Frontal cortex (tissue), 4 donors: Measurements from ENCODE around the gene HBM. TPM values are rescaled to one million over a fixed set of nuclear protein-coding genes. Genes with fewer than 3 reads are reported as not detected.
"Not testable (repeated sequence)": the region's sequence is repeated elsewhere in the genome, so short reads cannot be mapped to it uniquely, and the experiment has no call there.

Experiments used
- DNase-seq, 2 donors: peaks; one replicate each; pipeline ENCODE4 v3.0.0; 2012; ENCODE audit warnings: low spot score in 2 of 2
- FAIRE-seq: peaks from 2 replicates; lab custom pipeline; 2012; peaks lifted over from hg19 to GRCh38; lab: Jason Lieb, UNC
- total RNA-seq: library from RNA; depleted of rRNA; stranded (reverse); fragments of >200 nt; gene quantifications from one replicate; pipeline ENCODE4 v1.2.3, GENCODE V29; 2014
- donor health status: control.
- donor health status: control.
- donor health status: control.

Gene HBM
- total RNA-seq, 1 donor from 2014 or later: 29.3 TPM

DNA sequence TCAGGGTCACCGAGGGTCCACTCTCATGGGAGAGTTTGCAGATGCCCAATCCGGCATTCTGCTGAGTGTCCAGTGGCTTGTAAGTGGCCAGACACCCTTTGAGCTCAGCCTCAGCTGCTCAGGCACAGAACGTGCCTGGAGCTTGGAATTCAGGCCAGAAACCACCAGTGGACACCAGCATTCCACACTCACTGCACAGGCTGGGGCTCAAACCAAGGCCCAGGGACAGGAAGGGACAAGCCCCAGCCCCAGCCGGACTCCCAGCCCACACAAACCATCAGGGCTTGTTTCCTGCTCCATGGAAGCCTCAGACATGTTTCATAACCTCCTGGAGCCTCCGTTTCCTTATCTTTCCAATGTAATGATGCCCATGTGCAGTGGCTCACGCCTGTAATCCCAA, 22.3 kb upstream of the HBM start:
- DNase-seq (no peak), FAIRE-seq (no peak)

DNA sequence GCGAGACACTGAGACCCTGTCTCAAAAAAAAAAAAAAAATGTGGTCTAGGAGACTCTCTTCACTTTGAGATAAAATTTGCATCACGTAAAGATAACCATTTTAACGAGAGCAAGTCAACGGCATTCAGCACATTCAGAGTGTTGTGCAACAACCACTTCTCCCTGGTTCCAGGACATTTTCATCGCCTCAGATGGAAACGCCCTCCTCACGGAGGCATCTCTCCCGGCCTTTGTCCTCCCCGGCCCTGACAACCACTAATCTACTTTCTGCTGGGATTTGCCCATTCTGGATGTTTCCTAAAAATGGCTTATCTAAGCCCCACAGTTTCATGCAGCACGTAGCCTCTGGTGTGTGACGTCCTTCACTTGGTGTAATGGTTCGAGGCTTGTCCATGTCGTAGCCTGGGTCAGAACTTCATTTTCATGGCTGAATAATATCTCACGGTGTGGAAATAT, 21.0 kb upstream of the HBM start:
- DNase-seq (no peak), FAIRE-seq (no peak)

DNA sequence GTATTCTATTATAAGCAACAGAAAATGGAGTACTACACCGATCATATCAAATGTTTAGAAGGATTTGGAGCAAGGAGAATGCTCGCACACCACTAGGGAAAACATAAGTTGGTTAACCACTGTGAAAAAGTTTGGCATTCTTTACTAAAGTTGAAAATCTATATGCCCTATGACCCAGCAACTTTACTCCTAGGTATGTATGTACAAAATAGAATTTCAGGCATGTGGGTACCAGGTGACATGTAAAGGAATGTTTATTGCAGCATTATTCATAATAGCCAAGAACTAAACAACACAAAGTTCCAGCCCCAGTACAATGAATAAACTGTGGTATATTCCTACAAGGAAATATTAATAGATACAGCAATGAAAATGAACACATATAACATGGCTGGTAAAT, 19.1 kb upstream of the HBM start:
- no peak for FAIRE-seq
- no peak for DNase-seq

DNA sequence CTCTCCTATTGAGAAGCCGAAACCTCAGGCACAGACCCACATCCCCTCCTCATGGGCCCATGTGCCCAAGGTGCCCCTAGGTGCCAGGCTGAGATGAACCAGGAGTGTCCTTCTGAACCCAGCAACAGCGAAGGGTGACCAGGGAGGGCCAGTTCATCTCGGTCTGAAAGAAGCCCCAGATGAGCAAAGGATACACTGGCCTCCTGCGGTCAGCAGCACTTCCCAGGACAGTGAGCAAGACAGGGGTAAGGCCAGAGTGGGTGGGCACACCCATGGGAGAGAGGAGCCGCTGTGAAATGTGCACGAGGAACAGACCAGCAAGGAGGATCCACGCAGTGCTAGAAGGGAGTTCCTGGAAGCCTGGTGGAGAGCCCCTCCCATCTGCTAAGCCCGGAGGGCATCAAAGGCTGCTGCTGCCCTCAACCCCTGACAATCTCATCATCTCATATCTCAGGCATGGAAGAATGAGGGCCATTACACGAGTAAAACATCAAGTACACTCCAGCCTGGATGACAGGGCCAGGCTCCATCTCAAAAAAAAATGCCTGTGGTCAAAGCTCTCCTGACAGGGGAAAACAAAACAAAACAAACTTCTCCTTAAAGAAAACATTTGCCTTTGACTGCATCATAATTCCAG, 16.6 kb upstream of the HBM start:
- FAIRE-seq (no peak), DNase-seq (no peak)

DNA sequence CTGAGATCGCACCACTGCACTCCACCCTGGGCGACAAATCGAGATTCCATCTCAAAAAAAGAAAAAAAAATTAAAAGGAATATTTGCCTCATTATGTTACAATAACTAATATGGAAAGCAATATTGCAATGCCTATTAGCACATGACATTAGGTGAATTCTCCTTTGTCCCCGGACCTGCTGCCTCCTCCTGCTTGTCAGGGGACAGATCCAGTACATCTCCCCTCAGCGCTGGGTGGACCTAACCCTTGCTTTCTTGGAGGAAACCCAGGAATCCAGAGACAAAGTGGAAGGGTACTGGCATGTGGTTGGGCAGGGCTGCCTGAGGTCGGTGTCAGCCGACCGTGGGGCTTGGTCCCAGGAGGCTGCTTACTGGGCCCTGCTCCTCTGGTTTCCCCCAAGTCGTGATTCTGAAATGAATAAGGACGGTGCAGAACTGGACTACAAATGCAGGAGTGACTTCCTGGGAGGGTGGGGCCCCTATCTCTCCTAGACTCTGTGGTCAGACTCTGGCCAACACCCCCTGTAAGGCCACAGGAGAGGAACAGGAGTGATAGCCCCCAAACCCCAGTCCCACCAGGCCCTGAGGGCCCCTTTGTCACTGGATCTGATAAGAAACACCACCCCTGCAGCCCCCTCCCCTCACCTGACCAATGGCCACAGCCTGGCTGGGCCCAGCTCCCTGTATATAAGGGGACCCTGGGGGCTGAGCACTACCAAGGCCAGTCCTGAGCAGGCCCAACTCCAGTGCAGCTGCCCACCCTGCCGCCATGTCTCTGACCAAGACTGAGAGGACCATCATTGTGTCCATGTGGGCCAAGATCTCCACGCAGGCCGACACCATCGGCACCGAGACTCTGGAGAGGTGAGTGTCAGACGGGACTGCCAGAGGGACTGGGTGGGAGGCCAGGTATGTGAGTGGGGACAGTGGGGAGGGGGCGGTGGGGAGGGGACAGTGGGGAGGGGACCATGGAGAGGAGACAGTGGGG, 13.3 kb upstream of the HBM start, which contains the start of gene HBZ:
HBZ (plus strand) TSS at position 504 of the 988 bp plus-strand sequence; CDS start at position 770, 266 bp downstream.
- FAIRE-seq: no peak
- no peak for DNase-seq

DNA sequence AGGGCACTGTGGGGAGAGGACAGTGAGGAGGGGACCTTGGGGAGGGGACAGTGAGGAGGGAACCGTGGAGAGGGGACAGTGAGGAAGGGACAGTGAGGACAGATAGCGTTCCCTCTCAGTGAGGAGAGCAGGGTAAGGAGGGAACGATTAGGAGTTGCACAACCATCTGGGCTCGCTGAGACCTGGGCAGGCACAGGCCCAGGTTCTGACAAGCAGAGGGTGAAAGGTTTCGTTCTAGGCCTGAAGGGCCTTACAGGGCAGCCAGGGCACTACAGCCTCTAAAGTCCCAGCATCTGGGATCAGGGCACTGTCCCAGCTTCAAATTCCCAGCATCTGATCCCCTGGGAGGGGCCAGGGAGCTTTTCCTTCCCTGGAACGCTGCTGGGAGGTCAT, 12.7 kb upstream of the HBM start:
- not testable (repeated sequence) for DNase-seq, FAIRE-seq

DNA sequence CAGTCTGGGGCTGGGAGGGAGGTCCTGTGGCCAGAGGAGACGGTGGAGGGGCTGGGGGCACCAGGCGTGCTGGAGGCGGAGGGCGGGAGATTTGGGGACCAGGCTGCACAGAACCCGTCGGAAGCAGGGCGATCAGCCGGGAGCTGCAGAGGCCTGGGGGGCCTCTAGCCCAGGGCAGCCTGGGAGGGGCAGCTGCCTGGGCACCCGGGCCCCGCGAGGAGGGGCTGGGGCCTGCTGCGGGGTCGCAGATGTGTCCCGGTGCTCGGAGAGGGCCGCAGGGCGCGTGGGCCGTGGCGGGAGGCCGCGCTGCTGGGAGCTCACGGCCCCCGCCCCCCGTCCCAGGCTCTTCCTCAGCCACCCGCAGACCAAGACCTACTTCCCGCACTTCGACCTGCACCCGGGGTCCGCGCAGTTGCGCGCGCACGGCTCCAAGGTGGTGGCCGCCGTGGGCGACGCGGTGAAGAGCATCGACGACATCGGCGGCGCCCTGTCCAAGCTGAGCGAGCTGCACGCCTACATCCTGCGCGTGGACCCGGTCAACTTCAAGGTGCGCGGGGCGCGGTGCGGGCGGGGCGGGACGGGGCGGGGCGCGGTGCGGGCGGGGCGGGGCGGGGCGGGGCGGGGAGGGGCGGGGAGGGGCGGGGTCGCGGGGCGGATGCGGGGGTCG, 12.1 kb upstream of the HBM start:
- FAIRE-seq, DNase-seq: not testable (repeated sequence)

GRCh38 chr16:154217-155030, 11.4 kb upstream of the HBM start:
- FAIRE-seq: no peak
- DNase-seq: no peak

DNA sequence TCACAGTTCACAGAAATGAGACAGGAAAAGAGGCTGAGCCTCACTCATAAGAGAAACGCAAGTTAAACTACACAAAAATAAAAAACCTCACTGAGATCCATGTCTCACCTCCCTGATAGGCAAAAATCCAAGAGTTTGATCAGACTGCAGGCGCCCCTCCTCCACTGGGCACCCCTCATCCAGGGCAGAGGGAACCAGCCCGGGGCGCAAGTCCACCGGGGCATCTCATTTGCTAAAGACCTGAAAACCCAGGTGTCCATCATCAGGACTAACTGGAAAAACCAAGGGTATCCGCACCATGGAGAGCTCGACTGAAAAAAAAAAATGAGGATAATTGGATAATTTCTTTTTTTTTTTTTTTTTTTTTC, 10.8 kb upstream of the HBM start:
- DNase-seq (no peak), FAIRE-seq (no peak)

GRCh38 chr16:159136-159849, 6.5 kb upstream of the HBM start:
- DNase-seq: no peak
- no peak for FAIRE-seq

GRCh38 chr16:160242-160641, 5.5 kb upstream of the HBM start:
- not testable (repeated sequence) for DNase-seq, FAIRE-seq

DNA sequence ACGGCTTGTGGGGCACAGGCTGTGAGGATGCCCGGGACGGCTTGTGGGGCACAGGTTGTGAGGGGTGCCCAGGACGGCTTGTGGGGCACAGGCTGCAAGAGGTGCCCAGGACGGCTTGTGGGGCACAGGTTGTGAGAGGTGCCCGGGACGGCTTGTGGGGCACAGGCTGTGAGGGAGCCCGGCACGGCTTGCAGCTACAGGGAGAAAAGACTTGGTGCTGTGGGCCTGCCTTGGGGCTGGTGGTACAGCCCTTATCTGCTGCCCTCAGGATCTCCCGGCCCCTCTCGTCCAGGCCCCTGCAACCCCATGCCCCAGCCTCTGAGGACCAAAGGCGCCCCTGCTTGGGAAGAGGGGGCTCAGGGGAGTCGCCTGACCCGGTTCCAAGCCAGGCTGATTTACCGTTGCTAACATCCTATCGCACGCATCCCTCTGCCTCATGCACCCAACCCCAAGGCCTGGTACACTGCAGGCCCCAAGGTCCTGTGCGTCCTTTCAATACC, 5.0 kb upstream of the HBM start:
- no peak for FAIRE-seq
- DNase-seq: no peak

DNA sequence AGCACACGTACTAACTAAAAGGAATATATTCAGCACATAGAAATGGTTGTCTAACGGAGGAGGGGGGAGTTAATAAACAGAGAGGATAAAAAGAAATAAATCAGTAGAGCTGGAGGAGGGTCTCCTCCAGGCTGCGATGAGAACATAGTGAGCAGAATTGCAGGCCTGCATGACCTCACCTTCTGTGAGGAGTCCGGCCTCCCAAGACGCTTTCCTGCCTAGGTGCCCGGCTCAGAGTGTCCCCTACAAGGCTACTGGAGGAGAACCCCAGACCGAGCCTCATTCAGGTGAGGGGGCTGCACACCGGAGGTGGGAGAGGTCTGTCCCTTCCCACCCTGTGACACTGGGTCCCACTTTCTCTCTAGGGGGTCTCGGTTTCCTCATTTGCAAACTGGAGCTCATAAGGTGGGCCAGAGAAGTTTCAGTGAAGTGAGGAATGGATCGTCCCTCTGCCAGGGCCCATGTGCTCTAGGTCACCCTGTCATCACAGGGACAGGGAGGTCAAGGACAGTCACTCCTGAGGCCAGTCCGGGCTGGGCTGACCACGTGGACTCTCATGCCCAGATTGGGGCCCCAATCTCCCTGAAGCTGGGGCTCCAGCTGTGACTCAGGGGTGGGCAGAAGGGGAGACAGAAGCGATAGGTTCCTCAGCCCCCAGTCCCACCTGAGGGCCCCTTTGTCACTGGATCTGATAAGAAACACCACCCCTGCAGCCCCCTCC, 3.3 kb upstream of the HBM start:
- no peak for FAIRE-seq
- no peak for DNase-seq

DNA sequence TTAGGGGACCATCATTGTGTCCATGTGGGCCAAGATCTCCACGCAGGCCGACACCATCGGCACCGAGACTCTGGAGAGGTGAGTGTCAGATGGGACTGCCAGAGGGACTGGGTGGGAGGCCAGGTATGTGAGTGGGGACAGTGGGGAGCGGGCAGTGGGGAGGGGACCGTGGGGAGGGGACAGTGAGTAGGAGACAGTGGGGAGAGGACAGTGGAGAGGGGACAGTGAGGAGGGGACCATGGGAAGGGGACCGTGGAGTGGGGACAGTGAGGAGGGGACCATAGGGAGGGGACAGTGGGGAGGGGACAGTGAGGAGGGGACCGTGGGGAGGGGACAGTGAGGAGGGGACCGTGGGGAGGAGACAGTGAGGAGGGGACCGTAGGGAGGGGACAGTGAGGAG, 2.6 kb upstream of the HBM start:
- FAIRE-seq, DNase-seq: not testable (repeated sequence)

- FAIRE-seq, DNase-seq: not testable (repeated sequence)
Measured at GRCh38 chr16:163696-164095, 2.1 kb upstream of the HBM start.

DNA sequence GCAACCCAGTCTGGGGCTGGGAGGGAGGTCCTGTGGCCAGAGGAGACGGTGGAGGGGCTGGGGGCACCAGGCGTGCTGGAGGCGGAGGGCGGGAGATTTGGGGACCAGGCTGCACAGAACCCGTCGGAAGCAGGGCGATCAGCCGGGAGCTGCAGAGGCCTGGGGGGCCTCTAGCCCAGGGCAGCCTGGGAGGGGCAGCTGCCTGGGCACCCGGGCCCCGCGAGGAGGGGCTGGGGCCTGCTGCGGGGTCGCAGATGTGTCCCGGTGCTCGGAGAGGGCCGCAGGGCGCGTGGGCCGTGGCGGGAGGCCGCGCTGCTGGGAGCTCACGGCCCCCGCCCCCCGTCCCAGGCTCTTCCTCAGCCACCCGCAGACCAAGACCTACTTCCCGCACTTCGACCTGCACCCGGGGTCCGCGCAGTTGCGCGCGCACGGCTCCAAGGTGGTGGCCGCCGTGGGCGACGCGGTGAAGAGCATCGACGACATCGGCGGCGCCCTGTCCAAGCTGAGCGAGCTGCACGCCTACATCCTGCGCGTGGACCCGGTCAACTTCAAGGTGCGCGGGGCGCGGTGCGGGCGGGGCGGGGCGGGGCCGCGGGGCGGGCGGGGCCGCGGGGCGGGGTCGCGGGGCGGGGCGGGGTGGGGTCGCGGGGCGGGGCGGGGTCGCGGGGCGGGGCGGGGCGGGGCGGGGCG, 1.5 kb upstream of the HBM start:
- not testable (repeated sequence) for FAIRE-seq, DNase-seq

- DNase-seq: no peak
Measured at GRCh38 chr16:164827-165538, 795 bp upstream of the HBM start.

More at GRCh38 chr16:164827-165538, 795 bp upstream of the HBM start:
- no peak for FAIRE-seq
